ENCODE data around the gene MRPL14. TPM values are rescaled to one million over a fixed set of nuclear protein-coding genes. Genes with fewer than 3 reads are reported as not detected.

The MRPL14 gene
- total RNA-seq, 1 donor from 2014 or later, result 41.0 TPM

DNA sequence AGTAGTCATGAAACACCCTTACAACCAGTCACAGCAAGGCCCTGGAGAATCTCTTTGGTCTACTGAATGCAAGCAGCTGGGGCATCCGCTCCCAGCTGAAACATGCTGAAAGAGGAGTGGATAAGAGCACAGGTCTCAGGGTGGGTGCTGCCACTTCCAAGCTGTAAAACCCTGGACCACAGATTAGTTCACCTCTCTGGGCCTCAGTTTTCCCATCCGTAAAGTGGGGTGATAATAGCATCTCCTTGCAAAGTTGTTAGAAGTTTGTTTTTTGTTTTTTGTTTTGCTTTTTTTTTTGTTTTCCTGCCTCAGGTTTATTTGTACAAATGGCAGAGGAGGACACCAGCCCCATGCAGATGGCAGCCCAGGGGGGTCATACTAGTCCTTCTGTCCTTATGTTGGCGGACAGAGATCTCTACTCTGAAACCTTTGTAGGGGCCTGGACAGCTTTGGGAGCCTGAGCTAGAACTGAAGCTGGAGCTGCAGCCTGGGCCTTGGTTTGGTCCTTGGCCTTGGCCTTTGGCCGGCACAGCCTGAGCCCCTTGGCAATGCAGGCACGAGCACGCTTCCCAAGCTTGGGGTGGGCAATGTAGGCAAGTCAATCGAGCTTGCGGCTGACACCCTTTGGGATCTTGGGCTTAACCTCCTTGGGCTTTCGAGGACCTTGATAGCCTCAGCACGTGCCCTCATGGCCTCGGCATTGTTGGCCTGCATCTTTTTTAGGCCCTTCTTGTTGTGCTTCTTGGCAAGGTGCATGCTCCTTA is 38.2 kb downstream of the MRPL14 start:
- DNase-seq (no peak), ATAC-seq (ENCODE audit: poor library complexity) (no peak)
- intact Hi-C loops (cut with DNase I), result no loop called here

DNA sequence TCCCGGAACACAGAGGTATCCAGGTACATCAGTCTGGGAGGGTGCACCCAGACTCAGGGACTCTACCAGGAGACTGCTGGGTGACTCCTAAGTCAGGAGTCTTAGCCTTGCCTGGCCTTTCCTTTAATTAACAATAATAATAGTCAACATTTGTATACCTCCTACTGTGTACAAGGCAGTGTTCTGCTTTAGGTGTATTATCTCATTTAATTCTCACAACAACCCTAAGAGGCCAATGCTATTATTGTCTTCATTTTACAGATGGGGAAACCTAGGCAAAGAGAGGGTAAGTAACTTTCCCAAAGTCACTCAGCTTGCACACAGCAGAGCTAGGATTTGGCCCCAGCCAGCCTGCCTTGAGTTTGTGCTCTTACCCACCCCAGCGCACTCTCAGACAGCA is 39.6 kb downstream of the MRPL14 start:
- no peak for DNase-seq
- no peak for ATAC-seq (ENCODE audit: poor library complexity)
- intact Hi-C loops (cut with DNase I), result no loop called here

DNA sequence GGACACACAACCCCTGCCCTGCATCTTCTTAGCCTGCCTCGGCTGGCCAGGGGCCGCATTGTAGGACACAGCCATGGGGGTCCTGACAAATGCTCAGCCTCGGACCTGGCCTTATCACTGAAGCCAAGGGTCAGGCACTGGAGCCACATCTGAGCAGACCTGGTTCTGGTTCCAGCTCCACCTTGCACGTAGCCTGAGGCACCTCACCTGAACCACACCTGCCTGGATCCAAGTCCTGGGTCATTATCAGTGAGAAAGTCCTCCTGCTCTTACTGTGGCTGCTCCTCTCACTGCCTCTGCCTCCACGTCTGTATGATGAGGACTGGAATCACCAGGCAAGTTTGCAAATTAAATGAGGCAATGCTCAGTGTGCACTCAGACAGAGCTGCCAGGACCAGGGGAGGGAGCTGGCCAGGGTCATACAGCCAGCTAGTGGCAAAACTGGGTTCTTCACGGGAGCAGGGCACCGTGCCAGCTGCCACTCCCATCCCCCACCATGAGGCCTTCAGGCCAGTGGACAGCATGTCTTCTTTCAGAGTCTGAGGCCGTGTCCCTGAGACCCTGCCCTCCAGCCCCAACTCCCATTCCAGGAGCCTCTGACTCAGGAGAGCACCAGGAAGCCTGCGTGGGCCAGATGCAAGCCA is 40.2 kb downstream of the MRPL14 start:
- intact Hi-C loops (cut with DNase I), result no loop called here
- DNase-seq, result peak; percentile 76
- ATAC-seq (ENCODE audit: poor library complexity), result peak; percentile 68

DNA sequence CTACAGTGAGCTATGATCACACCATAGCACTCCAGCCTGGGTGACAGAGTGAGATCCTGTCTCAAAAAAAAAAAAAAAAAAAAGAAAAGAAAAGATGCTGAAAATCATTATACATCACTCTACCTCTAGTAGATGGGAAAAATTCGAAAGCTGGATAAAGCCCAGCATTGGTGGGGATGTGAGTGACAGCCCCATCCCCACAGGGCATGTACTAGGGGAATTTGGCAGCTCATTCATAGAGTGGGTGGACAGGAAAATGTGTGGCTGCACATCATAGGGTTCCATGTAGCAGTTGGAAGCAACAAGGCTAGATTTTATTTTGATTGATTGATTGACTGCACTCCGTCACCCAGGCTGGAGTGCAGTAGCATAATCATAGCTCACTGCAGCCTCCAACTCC is 42.0 kb downstream of the MRPL14 start:
- no peak for ATAC-seq (ENCODE audit: poor library complexity)
- DNase-seq, result no peak
- intact Hi-C loops (cut with DNase I), result no loop called here

DNA sequence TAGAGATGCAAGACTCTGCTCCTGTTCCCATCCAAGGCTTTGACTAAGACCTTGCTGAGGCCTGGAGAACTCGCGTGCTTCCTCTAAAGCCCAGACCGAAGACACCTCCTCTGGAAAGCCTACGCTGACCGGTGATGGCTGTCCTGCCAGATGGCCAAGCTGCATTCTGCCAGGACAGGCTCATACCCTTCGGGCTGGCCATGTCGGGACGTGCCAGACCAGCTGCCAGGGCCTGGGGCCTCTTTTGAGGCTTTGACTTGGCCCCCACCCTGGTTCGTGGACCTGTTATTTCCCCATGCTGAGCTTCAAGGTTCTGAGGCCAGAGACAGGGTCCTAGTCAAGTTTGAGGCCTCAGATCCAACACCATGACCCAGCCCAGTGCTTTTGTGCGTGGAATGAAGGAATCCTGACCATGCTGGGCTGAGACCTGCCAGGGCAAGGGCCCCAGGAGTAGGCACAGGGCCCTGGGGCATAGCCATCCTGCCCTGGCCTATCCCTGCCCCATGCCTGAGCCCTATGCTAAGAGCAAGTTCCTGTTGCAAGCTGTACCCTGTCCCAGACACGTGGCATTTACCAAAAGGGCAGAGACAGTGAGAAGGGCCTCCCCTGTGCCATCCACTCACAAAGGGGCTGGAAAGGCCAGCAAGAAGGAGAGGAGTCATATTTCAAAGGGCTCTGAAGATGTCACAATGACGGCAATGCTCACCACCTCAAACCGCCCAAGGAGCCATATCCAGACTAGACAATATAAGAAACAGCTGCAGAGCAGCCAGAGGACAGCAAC is 42.8 kb downstream of the MRPL14 start:
- ATAC-seq (ENCODE audit: poor library complexity) (peak; percentile 17), DNase-seq (no peak)
- intact Hi-C loops (cut with DNase I), result no loop called here

DNA sequence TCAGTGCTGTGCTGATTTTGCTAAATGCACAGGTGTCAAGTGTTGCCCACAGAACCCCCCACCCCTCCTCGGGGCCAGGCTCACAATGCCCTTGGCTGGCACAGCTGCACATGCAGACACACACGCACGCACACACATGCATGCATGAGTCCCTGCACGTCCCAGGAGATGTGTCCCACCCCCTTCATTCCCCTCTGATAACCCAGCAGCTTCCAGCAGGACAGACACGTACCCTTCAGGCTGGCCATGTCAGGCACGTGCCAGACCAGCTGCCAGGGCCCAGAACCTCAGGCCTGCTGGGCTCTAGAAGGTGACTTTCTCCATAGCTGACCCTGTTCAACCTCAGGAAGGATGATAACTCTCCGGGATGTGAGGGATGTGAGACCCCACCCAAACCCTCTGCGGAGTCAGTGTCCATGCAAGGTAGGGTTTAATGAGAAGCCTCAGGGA is 44.4 kb downstream of the MRPL14 start:
- intact Hi-C loops (cut with DNase I), result no loop called here

DNA sequence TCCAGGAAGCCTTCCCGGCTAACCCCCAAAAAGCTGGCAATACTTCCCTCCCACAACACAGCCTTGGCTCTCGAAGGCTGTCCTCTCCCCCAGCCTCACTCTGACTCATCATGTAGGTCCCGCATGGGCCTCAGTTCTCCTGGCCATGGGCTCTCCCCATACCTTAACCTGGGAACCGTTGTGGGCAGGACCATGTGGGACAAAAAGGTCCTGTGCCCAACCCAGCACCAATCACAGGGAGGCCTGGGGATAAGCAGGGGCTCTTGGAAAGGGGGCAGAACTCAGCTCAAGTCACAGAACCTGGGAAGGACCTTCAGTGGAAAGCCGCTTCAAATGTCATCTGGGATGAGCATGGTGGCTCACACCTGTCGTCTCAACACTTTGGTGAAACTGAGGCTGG is 45.5 kb downstream of the MRPL14 start:
- intact Hi-C loops (cut with DNase I), result no loop called here
- no peak for ATAC-seq (ENCODE audit: poor library complexity)
- no peak for DNase-seq

More for the DNA sequence above, 44.4 kb downstream of the MRPL14 start:
- ATAC-seq (ENCODE audit: poor library complexity) (peak; percentile 47), DNase-seq (no peak)

DNA sequence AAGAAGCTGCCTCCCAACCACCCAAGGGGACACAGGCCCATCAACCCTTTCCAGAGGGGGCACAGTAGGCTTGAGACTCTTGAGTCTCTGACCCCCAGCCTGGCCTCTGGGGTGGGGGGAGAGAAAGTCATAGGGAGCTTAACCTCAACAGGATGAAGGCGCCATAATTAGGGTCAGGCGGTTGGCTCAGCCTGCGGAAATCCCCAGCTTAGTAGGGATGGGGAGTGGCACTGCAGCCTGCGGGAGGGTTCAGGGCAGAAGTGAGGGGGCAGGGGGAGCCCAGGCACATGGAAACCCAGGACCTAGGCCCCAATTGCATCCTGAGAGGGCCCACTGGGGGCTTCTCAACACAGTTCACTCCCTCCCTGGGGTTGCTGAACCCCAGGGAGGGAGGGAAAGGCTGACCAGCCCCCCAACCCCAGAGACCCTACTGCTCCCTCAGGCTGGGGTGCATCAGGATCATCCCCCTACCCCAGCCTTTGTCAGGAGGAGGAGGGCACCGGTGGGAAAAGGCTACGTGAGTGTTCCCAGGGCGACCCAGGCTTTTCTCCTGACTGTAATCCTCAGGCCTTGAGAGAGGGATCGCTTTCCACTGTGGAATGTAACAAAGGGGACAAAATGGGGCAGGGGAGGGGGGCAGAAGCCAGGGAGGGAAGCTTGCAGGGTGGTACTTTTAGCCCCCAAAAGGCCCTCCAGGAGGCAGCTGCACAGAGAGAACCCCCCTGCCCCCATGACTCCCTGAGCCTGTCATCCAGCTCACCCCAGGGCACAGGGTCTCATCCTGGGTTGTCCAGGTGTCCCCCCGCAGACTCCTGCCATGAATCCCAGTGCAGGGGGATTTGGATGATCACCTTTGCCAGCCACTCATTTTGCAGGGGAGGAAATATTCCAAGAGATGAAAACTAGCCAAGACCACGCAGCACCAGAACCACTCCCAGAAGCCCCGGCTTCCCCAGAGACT is 46.4 kb downstream of the MRPL14 start:
- intact Hi-C loops (cut with DNase I), result no loop called here
- ATAC-seq (ENCODE audit: poor library complexity), result no peak

DNA sequence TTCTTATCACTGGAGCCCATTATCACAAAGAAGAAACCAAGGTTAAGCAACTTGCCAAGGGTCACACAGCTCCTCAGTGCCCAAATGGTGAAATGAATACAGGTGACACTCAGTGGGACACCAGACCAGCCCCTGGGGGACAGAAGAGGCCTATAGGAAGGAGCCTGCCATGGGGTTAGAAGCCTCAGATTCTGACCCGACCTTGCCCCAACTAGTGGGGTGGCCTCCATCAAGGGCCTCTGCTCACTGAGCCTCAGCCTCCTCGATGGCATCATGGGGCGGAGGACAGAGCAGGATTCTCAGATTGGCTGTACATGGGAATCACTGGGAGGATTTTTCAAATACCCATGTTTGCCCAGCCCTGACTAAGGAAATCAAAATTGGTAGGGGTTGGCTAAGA is 47.6 kb downstream of the MRPL14 start:
- intact Hi-C loops (cut with DNase I), result loop anchor here (5.0 to 10.0 kb wide), 5 partner anchors 72 to 412 kb away; no protein-coding TSS in a partner anchor
- DNase-seq (no peak), ATAC-seq (ENCODE audit: poor library complexity) (no peak)

More for the DNA sequence above, 46.4 kb downstream of the MRPL14 start:
- DNase-seq, result no peak

DNA sequence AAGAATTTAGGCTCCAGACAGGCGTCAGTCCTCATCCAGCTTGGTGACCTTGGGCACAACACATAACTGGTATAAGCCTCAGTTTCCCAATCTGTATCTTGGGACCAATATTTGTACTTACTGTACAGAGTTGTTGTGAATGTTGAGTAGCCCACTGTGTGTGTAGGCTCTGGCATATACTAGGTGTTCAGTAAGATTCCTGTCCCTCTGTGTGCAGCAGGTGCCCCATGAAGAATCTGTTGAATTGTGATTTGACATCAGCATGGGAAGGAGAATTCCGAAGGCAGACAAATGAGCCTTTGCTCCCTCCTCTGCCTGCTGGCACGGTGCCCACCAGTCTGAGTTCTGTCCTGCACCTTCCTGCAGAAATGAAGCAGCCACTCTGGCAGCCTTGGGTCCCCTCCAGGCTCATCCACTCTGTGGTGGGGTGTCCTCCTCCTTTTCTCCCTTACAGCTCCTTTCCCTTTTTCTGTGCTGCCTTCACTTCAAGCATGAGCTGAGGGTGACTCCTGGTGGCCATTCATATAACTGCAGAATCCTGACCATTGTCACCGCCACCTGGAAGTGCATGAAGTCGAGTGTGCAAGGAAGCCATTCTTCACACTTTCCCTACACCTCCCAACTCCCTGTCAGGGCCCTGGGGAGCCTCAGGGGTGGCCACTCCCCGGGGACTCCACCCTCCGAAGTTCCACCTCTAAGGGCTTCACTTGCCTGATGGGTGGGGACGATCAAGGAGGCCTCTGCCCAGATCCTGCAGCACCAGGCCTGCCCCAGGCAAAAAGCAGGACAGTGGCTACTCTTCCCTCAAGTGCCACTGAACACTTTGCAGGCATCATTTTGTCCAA is 48.2 kb downstream of the MRPL14 start:
- intact Hi-C loops (cut with DNase I), result loop anchor here (5.0 to 10.0 kb wide), 5 partner anchors 72 to 412 kb away; no protein-coding TSS in a partner anchor
- DNase-seq (peak; percentile 65), ATAC-seq (ENCODE audit: poor library complexity) (peak; percentile 53)

DNA sequence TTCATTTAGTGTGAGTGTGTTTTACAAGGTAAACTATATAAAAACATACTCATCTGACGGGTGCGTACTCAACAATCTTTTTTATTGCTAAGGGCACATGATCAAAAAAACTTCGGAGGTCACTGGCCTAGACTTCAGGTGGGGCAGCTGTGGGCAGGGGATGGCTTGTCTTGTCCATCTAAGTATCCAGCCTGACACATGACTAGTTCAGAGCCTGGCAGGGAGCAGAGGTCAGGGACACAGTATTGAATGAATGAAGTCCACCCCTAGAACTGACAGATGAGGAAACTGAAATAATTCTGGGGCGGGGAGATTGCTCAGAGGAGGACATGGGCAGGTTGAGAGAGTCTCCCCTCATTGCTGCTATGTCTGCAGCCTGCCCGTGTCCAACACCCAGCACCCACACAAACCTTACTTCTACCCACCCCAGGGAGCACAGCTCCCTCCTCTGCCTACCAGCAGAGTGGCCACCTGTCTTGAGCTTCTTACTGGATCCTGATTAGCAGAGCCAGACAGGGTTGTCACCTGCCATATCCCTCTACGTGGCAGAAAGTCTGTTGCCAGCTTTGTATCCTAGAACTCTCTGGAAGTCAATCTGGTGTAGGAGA is 48.9 kb downstream of the MRPL14 start:
- no peak for DNase-seq
- intact Hi-C loops (cut with DNase I), result loop anchor here (5.0 to 10.0 kb wide), 5 partner anchors 71 to 411 kb away; no protein-coding TSS in a partner anchor
- no peak for ATAC-seq (ENCODE audit: poor library complexity)

DNA sequence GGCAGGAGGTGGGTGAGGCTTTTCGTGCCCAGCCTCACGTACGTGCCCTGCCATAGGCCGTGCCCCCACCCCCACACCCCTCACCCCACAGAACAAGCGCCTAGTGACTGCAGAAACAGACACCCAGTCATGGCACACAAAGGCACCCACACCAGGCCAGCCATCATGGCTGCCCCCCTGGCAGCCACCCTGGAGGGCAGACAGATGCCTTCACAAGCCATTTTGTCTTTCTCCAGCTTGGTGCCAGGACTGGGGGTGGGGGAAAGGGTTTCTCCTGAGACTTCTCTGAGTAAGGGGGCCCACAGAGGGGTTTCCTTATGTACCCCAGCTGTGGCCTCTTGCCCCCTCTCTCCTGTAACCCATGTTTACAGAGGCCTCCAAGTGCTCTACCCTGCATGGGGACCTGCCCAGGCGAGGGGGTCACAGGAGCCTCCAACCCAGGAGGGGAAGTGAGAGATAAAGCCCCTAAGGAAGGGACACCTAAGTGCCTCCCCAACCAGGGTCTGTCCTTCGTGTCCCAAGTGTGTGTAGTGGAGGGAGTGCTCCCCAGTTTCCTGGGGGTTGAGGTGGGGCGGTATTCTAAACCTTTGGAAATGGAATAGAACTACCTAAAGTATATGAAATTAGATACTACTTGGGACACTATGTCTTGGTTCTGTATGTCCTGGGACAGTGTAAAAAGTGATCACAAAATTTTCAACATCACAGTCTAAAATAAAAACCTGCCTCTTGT is 49.9 kb downstream of the MRPL14 start:
- DNase-seq (no peak), ATAC-seq (ENCODE audit: poor library complexity) (no peak)
- intact Hi-C loops (cut with DNase I), result loop anchor here (5.0 to 10.0 kb wide), 5 partner anchors 70 to 410 kb away; no protein-coding TSS in a partner anchor

DNA sequence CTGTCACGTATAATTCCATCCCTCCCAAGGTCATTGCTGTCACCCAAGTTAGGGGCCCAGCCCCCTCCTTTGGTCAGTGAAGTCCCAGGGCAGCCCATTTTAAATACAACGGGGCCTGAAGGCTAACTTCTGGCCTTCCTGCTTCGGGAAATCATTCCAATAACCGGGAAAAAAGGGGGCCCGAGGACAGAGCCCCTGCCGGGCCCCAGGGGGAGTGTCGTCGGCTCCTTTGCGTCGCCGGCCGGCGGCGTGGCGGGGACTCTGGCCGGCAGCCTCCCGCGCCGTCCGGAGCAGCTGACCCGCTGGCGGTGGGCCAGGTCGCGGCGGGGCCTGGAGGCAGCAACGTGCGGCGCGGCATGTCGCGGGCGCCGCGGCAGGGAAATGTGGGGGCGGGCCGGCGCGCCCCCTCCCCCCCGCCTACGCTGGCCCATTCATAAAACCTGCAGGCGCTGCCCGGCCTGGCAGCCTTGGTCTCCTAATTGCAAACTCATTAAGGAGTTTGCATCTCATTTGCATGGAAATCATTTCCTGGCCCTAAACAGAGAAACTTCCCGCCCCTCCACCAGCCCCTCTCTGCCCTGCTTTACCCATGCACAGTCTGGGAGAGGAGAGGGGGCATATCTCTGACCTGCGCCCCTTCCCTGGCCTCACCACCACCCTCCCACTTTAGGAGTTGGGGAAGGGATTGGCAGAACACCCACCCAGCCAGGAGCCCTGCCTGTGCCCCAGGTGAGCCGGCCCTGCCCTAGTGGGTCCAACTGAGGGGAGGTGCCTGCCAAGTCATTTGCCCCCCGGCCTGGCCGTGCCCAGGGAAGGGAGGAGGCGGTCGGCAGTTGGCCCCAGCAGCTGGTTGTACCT is 50.7 kb downstream of the MRPL14 start:
- DNase-seq (peak; percentile 82), ATAC-seq (ENCODE audit: poor library complexity) (peak; percentile 20)
- intact Hi-C loops (cut with DNase I), result loop anchor here (5.0 to 10.0 kb wide), 5 partner anchors 69 to 409 kb away; no protein-coding TSS in a partner anchor

DNA sequence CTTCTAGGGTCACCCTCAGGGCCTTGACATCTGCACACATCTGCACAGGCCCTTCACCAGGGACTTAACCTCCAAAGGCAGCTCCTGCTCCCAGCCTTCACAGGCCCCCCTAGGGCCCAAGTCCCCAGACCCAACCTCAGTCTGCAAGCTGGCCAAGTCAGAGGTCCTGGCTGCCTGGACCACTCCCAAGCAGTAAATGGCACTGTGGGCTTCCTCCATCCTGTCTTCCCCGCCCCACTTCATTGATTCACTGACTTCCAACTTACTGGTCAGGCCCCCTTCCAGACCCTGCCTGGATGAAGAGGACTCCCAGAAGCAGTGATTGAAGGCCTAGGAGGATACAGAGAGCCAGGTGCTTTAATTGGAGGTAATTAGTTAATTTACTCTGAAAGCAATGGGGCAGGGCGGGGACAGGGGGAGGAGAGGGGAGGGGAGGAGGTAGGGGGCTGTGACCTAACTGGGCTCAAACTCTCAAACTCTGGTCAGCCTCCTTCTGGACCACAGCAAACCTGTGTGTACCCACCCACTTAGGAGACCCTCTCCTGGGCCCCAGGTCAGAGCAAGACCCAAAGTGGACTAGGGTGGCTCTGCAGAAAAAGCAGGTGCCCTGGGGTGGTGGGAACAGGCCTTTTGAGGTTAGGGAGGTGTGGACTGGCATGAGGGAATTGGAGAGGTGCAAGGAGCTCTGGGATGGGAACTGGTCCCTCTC is 51.5 kb downstream of the MRPL14 start:
- intact Hi-C loops (cut with DNase I), result loop anchor here (2.0 to 10.0 kb wide), 6 partner anchors 68 to 408 kb away; no protein-coding TSS in a partner anchor
- DNase-seq (no peak), ATAC-seq (ENCODE audit: poor library complexity) (no peak)

Measured in Right ventricle myocardium superior (tissue), 1 donor.